Endothelial cell (in vitro differentiated cells): ENCODE measurements around the gene ZFAND4. TPM values are rescaled to one million over a fixed set of nuclear protein-coding genes. Genes with fewer than 3 reads are reported as not detected.

Experiments used
- DNase-seq: peaks from one replicate; pipeline ENCODE4 v3.0.0; 2021; ENCODE audit warnings: low spot score
- H3K27ac Mint-ChIP-seq: one replicate; pipeline ENCODE4 v1.8.0; 2021; ENCODE audit warnings: mixed read lengths, inconsistent platforms; ENCODE audit not compliant: unreplicated experiment
- H3K27me3 Mint-ChIP-seq: one replicate; pipeline ENCODE4 v1.8.0; 2021; ENCODE audit warnings: mild to moderate bottlenecking, moderate library complexity, mixed read lengths, inconsistent platforms; ENCODE audit not compliant: unreplicated experiment
- H3K36me3 Mint-ChIP-seq: one replicate; pipeline ENCODE4 v1.8.0; 2021; ENCODE audit warnings: mild to moderate bottlenecking, low read depth, mixed read lengths, inconsistent platforms; ENCODE audit not compliant: unreplicated experiment
- H3K4me1 Mint-ChIP-seq: one replicate; pipeline ENCODE4 v1.8.0; 2021; ENCODE audit warnings: mild to moderate bottlenecking, mixed read lengths, inconsistent platforms; ENCODE audit not compliant: unreplicated experiment
- H3K4me3 Mint-ChIP-seq: one replicate; pipeline ENCODE4 v1.8.0; 2021; ENCODE audit warnings: mild to moderate bottlenecking, mixed read lengths, inconsistent platforms; ENCODE audit not compliant: unreplicated experiment
- H3K9me3 Mint-ChIP-seq: one replicate; pipeline ENCODE4 v1.8.0; 2021; ENCODE audit warnings: mixed read lengths, inconsistent platforms; ENCODE audit not compliant: unreplicated experiment
- CTCF ChIP-seq: fragments of 200-600 bp; sonication (generic); IDR thresholded peaks from one replicate; pipeline ENCODE4 v1.5.0; 2021; ENCODE audit warnings: antibody characterized with exemption; ENCODE audit not compliant: unreplicated experiment
- total RNA-seq: library from RNA; stranded (reverse); fragmentation: NEBNext Ultra II Directional; extraction: Animal tissue kit (Norgen Biotek cat#: 25700); gene quantifications from one replicate; pipeline ENCODE4 v1.2.1, GENCODE V29; 2021; ENCODE audit not compliant: unreplicated experiment

Gene ZFAND4
- total RNA-seq, 1 donor from 2014 or later: 11.9 TPM

- DNase-seq: no peak
- H3K4me3 Mint-ChIP-seq: no peak overlapping the region
- H3K4me1 Mint-ChIP-seq: peaks cover 5% of the 10 kb centered on the region
- H3K36me3 Mint-ChIP-seq: no peaks in the 10 kb centered on the region
- H3K27ac Mint-ChIP-seq: no peak overlapping the region
- H3K27me3 Mint-ChIP-seq: peaks cover 2% of the 10 kb centered on the region
- no peaks in the 10 kb centered on the region for H3K9me3 Mint-ChIP-seq
- TF ChIP-seq CTCF: no peak
Measured at GRCh38 chr10:45566415-45566814, 106.2 kb downstream of the ZFAND4 start.

Other genes with a start within 250 kb of the ZFAND4 start
- gene WASHC2C, start 54.5 kb upstream of the ZFAND4 start, total RNA-seq: 95.2 TPM
- gene AGAP4, start 174.7 kb upstream of the ZFAND4 start, total RNA-seq: 30.4 TPM